Muscle of leg (tissue), 11 donors: ENCODE measurements around the gene CFTR. TPM values are rescaled to one million over a fixed set of nuclear protein-coding genes. Genes with fewer than 3 reads are reported as not detected.
"Not testable (repeated sequence)": the region's sequence is repeated elsewhere in the genome, so short reads cannot be mapped to it uniquely, and the experiment has no call there.

Source experiments
- DNase-seq: peaks from one replicate; pipeline ENCODE4 v3.0.0; 2013
- H3K27ac ChIP-seq: one replicate; pipeline ENCODE4 v1.5.1; 2013; ENCODE audit warnings: mild to moderate bottlenecking, low read length, control low read depth
- H3K27me3 ChIP-seq: one replicate; pipeline ENCODE4 v1.6.1; 2013; ENCODE audit warnings: low read length; ENCODE audit not compliant: control insufficient read depth, insufficient read depth
- H3K36me3 ChIP-seq: one replicate; pipeline ENCODE4 v1.6.1; 2013; ENCODE audit warnings: low read length; ENCODE audit not compliant: control insufficient read depth, insufficient read depth
- H3K4me1 ChIP-seq: one replicate; pipeline ENCODE4 v1.6.1; 2013; ENCODE audit warnings: low read length; ENCODE audit not compliant: control insufficient read depth, insufficient read depth
- H3K4me3 ChIP-seq: one replicate; pipeline ENCODE4 v1.5.1; 2013; ENCODE audit warnings: low read length, control low read depth
- H3K9me3 ChIP-seq: replicated peaks from 2 replicates; pipeline ENCODE4 v1.6.1; 2013; ENCODE audit warnings: low read depth, low read length; ENCODE audit not compliant: control insufficient read depth
- WGBS: methylation state at CpG from one replicate; pipeline ENCODE4 v1.1.5; 2013; ENCODE audit warnings: missing lambda C conversion rate; ENCODE audit not compliant: insufficient coverage; 5-methylcytosine and 5-hydroxymethylcytosine counted together
- polyA plus RNA-seq, 8 donors: library from polyadenylated mRNA; unstranded; fragments of 120-200 nt; gene quantifications; one replicate each; pipeline versions ENCODE4 v1.2.1 to v1.2.3, GENCODE V29; 2013; ENCODE audit warnings: inconsistent platforms in 1 of 8, low replicate concordance in 1 of 8; ENCODE audit not compliant: insufficient read length in 8 of 8, insufficient read depth in 1 of 8
- total RNA-seq: library from RNA; stranded (reverse); fragments of 120-200 nt; gene quantifications from one replicate; pipeline ENCODE4 v1.2.4, GENCODE V29; 2013

CFTR gene
- total and polyA plus RNA-seq, 9 donors: 0.04 to 3.7 (median 0.41) TPM

DNA sequence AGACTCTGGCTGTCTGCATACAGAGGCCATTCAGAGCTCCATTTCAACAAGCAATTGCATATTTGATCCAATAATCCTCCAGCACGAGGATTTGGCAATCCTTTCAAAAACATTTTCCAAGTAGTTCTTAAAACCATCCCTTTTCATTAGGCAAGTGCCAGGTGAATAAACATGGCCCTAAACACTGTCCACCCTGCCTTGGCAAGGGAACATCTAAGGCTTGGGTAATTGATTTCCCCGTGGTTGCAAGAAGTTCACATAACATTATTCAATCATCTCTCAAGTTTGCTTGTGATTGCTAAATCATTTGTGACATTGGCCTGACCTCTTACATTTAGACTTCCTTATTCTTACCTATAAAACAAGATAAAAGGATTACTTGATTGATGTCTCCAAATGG is 218.2 kb downstream of the CFTR start:
- Histone ChIP-seq H3K9me3 (no peaks in the 10 kb centered on the region), H3K4me3 (no peak overlapping the region), H3K27me3 (no peaks in the 10 kb centered on the region), H3K27ac (no peak overlapping the region), H3K4me1 (no peaks in the 10 kb centered on the region), H3K36me3 (no peaks in the 10 kb centered on the region)
- 50% methylated on average over 1 of the region's 2 CpGs for WGBS
- DNase-seq: no peak

DNA sequence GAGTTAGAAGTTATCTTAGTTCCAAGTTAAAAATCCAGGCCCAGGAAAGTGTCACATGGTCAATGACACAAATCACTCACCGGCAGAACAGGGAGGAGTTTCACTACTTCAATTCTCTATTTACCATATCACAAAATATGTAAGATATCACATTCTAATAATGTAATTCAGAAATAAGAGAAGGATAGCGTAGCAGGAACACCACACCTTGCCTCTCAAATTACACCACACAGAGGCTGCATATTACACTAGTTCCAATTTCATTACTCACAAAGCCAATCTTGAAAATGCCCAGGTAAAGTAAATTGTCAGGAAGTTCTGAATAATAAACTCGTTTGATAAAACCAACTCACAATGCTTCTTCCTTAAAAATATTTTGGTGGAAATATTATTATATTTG is 224.2 kb downstream of the CFTR start:
- no peak overlapping the region for H3K4me3 ChIP-seq
- no peak overlapping the region for H3K27ac ChIP-seq
- no peak for DNase-seq
- H3K36me3 ChIP-seq: no peaks in the 10 kb centered on the region
- no peaks in the 10 kb centered on the region for H3K9me3 ChIP-seq
- no CpG with 5 or more reads among the region's 3 CpGs for whole genome bisulfite sequencing
- H3K27me3 ChIP-seq: no peaks in the 10 kb centered on the region
- no peaks in the 10 kb centered on the region for H3K4me1 ChIP-seq

DNA sequence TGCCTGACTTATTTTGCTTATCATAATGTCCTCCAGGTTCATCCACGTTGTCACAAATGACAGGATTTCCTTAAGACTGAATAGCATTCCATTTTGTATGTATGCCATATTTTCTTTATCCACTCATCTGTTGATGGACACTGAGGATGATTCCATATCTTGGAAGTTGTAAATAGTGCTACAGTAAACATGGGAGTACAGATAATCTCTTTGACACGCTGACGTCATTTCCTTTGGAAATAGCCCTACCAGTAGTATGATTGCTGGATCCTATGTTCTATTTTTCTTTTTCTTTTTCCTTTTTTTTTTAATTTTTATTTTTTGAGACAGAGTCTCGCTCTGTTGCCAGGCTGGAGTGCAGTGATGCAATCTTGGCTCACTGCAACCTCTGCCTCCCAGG is 225.8 kb downstream of the CFTR start:
- H3K36me3 ChIP-seq: no peaks in the 10 kb centered on the region
- no peaks in the 10 kb centered on the region for H3K4me1 ChIP-seq
- no peaks in the 10 kb centered on the region for H3K27me3 ChIP-seq
- DNase-seq: no peak
- WGBS: no CpG with 5 or more reads among the region's 4 CpGs
- H3K27ac ChIP-seq: no peak overlapping the region
- H3K9me3 ChIP-seq: no peaks in the 10 kb centered on the region
- no peak overlapping the region for H3K4me3 ChIP-seq

- no peak overlapping the region for H3K4me3 ChIP-seq
These were observed 226.4 kb downstream of the CFTR start for GRCh38 chr7:117706210-117706609.

GRCh38 chr7:117707080-117707479 is 227.3 kb downstream of the CFTR start:
- no peaks in the 10 kb centered on the region for H3K9me3 ChIP-seq
- H3K27me3 ChIP-seq: no peaks in the 10 kb centered on the region
- no peak for DNase-seq
- H3K4me3 ChIP-seq: no peak overlapping the region
- H3K36me3 ChIP-seq: no peaks in the 10 kb centered on the region
- H3K27ac ChIP-seq: no peak overlapping the region
- H3K4me1 ChIP-seq: no peaks in the 10 kb centered on the region

More at GRCh38 chr7:117706210-117706609, 226.4 kb downstream of the CFTR start:
- Histone ChIP-seq H3K27me3 (no peaks in the 10 kb centered on the region), H3K36me3 (no peaks in the 10 kb centered on the region), H3K9me3 (no peaks in the 10 kb centered on the region), H3K4me1 (no peaks in the 10 kb centered on the region), H3K27ac (no peak overlapping the region)
- no CpG with 5 or more reads among the region's 2 CpGs for WGBS
- no peak for DNase-seq

DNA sequence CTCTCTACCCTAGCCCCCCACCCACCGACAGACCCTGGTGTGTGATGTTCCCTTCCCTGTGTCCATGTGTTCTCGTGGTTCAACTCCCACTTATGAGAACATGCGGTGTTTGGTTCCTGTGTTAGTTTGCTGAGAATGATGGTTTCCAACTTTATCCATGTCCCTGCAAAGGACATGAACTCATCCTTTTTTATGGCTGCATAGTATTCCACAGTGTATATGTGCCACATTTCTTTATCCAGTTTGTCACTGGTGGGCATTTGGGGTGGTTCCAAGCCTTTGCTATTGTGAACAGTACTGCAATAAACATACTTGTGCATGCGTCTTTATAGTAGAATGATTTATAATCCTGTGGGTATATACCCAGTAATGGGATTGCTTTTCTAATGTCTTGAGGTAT is 228.3 kb downstream of the CFTR start:
- no CpG with 5 or more reads among the region's 4 CpGs for WGBS
- H3K27me3 ChIP-seq, H3K4me3 ChIP-seq, H3K9me3 ChIP-seq, H3K36me3 ChIP-seq, H3K4me1 ChIP-seq, H3K27ac ChIP-seq, DNase-seq: not testable (repeated sequence)

- no peak overlapping the region for H3K4me3 ChIP-seq
- H3K27ac ChIP-seq: no peak overlapping the region
- no peaks in the 10 kb centered on the region for H3K4me1 ChIP-seq
- H3K36me3 ChIP-seq: no peaks in the 10 kb centered on the region
- no peaks in the 10 kb centered on the region for H3K9me3 ChIP-seq
- DNase-seq: no peak
- WGBS: no CpG with 5 or more reads among the region's 1 CpG
- H3K27me3 ChIP-seq: no peaks in the 10 kb centered on the region
These were observed 231.7 kb downstream of the CFTR start for GRCh38 chr7:117711556-117711955.

DNA sequence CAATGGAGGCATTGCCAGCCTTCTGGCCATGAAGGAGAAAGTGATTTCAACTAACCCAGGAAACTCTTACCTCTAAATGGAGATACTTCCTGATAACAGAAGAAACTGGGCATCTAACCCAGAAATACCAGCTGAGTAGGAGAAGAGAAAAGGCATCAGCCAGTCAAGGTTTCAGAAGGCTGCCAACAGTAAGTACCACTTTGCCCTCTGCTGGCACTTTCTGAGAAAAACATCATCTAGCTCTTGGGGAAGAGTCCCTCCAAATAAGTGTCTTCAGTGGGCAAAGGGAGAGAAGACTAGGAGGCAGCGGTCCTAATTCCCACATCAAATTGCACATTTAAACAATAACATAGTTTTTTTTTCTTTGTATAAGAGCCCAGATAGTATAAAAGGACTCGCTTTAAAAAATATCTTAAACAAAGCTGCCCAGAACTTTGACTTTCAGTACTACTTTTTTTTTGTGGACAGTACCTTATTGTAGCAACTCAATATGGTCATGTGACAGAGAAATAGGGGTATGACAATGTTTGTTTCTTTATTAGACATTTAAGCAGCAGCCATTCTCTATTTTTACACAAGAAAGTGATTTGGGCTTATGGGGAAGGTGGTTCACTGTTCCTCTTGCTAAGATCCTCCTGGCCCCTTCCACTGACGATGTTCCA is 236.1 kb downstream of the CFTR start:
- Histone ChIP-seq H3K4me1 (no peaks in the 10 kb centered on the region), H3K27me3 (no peaks in the 10 kb centered on the region), H3K4me3 (no peak overlapping the region), H3K36me3 (no peaks in the 10 kb centered on the region), H3K9me3 (no peaks in the 10 kb centered on the region), H3K27ac (no peak overlapping the region)
- 60% methylated on average over 1 of the region's 3 CpGs for WGBS
- peak; percentile 29 for DNase-seq

DNA sequence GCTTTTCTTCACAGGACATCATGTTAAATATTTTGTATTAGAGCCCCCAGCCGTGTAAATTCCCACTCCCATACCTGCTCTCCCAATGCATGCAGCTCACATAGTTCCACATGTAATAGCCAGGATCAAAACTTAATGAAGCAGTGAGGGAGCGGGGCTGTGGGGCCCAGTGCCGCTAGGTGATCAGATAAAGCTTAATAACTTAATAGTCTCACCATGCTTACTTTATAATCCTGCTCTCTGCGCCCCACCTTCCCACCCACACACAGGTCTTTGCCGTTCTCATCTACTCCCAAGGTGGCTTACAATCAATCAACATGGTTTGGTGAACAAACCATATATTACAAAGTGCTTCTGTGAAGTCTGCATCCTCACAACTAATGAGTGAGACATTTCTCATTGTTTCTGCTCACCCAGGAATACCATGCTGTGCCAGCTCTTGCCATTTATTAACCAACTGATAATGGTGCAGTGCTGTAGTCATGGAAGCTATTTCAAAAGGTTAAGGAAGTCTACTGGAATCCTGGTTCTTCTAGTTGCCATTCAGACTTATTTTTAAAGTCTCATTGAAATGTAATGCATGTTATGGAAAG is 237.0 kb downstream of the CFTR start:
- Histone ChIP-seq H3K27me3 (no peaks in the 10 kb centered on the region), H3K9me3 (no peaks in the 10 kb centered on the region), H3K36me3 (no peaks in the 10 kb centered on the region), H3K27ac (no peak overlapping the region), H3K4me3 (no peak overlapping the region), H3K4me1 (no peaks in the 10 kb centered on the region)
- no peak for DNase-seq
- WGBS: no CpG with 5 or more reads among the region's 5 CpGs

- no peaks in the 10 kb centered on the region for H3K27me3 ChIP-seq
- no peaks in the 10 kb centered on the region for H3K4me1 ChIP-seq
- 100% methylated on average over 1 of the region's 2 CpGs for WGBS
- no peaks in the 10 kb centered on the region for H3K9me3 ChIP-seq
- no peaks in the 10 kb centered on the region for H3K36me3 ChIP-seq
- no peak overlapping the region for H3K27ac ChIP-seq
- no peak overlapping the region for H3K4me3 ChIP-seq
- no peak for DNase-seq
These were observed 237.5 kb downstream of the CFTR start for GRCh38 chr7:117717357-117717756.
